ENCODE measurements around the gene LRRTM2. TPM values are rescaled to one million over a fixed set of nuclear protein-coding genes. Genes with fewer than 3 reads are reported as not detected.

The LRRTM2 gene
- total RNA-seq, 2 experiments from 2014 or later: not detected

GRCh38 chr5:138828556-138828955 lies 46.6 kb downstream of the LRRTM2 start:
- no peaks in the 10 kb centered on the region for H3K9me3 Mint-ChIP-seq
- CTCF ChIA-PET: interaction anchor here (0.6 to 0.7 kb wide), 3 partner anchors 13 to 339 kb away, joined by 3 to 5 read pairs (median 3); no protein-coding TSS in a partner anchor

GRCh38 chr5:138824924-138825863 lies 49.9 kb downstream of the LRRTM2 start:
- Mint-ChIP-seq H3K36me3 (ENCODE audit: low read depth) (no peaks in the 10 kb centered on the region), H3K27ac (no peak overlapping the region), H3K4me3 (no peak overlapping the region), H3K27me3 (ENCODE audit: low read depth) (peaks cover 16% of the 10 kb centered on the region), H3K4me1 (ENCODE audit: low read depth) (no peaks in the 10 kb centered on the region), H3K9me3 (no peaks in the 10 kb centered on the region)
- no peak for DNase-seq
- intact Hi-C loops (cut with micrococcal nuclease): loop anchor here (1.0 to 5.0 kb wide), 2 partner anchors 183 to 437 kb away; no protein-coding TSS in a partner anchor
- CTCF ChIA-PET: interaction anchor here (0.5 to 2.6 kb wide), 13 partner anchors 10 to 571 kb away, joined by 3 to 13 read pairs (median 4); no protein-coding TSS in a partner anchor

More at GRCh38 chr5:138828556-138828955, 46.6 kb downstream of the LRRTM2 start:
- intact Hi-C loops (cut with micrococcal nuclease): loop anchor here (5.0 kb wide), 1 partner anchor 186 kb away; no protein-coding TSS in a partner anchor
- no peak for DNase-seq
- Mint-ChIP-seq H3K27me3 (ENCODE audit: low read depth) (peaks cover 6% of the 10 kb centered on the region), H3K4me3 (no peak overlapping the region), H3K4me1 (ENCODE audit: low read depth) (no peaks in the 10 kb centered on the region), H3K27ac (no peak overlapping the region), H3K36me3 (ENCODE audit: low read depth) (no peaks in the 10 kb centered on the region)

DNA sequence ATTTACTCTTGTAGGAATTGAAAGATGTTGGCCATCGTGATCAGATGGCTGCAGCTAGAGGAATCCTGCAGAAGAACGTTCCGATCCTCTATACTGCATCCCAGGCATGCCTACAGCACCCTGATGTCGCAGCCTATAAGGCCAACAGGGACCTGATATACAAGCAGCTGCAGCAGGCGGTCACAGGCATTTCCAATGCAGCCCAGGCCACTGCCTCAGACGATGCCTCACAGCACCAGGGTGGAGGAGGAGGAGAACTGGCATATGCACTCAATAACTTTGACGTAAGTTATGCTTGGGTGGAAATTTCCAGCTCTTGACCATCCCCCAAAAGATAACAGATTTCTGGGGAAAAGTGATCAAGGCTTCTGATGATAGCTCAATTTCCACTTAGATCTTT lies 50.6 kb downstream of the LRRTM2 start:
- H3K9me3 Mint-ChIP-seq: no peaks in the 10 kb centered on the region
- no peak overlapping the region for H3K27ac Mint-ChIP-seq
- H3K4me1 Mint-ChIP-seq (ENCODE audit: low read depth): no peaks in the 10 kb centered on the region
- intact Hi-C loops (cut with micrococcal nuclease): no loop called here
- H3K36me3 Mint-ChIP-seq (ENCODE audit: low read depth): no peaks in the 10 kb centered on the region
- CTCF ChIA-PET: interaction anchor here (0.8 to 2.6 kb wide), 5 partner anchors 11 to 438 kb away, joined by 3 to 13 read pairs (median 4); no protein-coding TSS in a partner anchor
- no peak for DNase-seq
- H3K4me3 Mint-ChIP-seq: no peak overlapping the region
- H3K27me3 Mint-ChIP-seq (ENCODE audit: low read depth): peaks cover 16% of the 10 kb centered on the region

DNA sequence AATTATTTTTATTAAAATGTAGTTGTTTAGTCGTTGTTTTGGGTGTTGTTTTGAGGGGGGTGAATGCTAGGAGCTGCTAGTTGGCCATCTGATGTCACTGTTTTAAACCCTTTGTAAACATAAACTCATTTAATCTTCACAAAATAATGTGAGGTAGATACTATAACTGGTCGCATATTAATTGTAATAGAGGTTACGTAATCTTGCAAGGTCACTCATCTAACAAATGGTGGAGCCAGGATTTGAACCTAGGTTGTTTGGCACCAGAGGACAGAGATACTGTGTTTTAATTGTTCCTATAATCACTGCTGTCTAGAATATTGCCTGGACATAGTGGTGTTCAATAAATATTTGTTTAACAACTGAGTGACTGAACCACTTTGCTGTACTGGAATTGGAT lies 54.4 kb downstream of the LRRTM2 start:
- Mint-ChIP-seq H3K9me3 (no peaks in the 10 kb centered on the region), H3K36me3 (ENCODE audit: low read depth) (no peaks in the 10 kb centered on the region), H3K4me1 (ENCODE audit: low read depth) (no peaks in the 10 kb centered on the region), H3K27me3 (ENCODE audit: low read depth) (peaks cover 16% of the 10 kb centered on the region), H3K27ac (no peak overlapping the region), H3K4me3 (no peak overlapping the region)
- CTCF ChIA-PET: no interaction called here
- intact Hi-C loops (cut with micrococcal nuclease): no loop called here
- no peak for DNase-seq

GRCh38 chr5:138819081-138819480 lies 56.1 kb downstream of the LRRTM2 start:
- Mint-ChIP-seq H3K27me3 (ENCODE audit: low read depth) (peaks cover 20% of the 10 kb centered on the region), H3K4me3 (no peak overlapping the region), H3K27ac (no peak overlapping the region), H3K36me3 (ENCODE audit: low read depth) (no peaks in the 10 kb centered on the region), H3K4me1 (ENCODE audit: low read depth) (no peaks in the 10 kb centered on the region), H3K9me3 (no peaks in the 10 kb centered on the region)
- DNase-seq: no peak
- CTCF ChIA-PET: no interaction called here
- intact Hi-C loops (cut with micrococcal nuclease): no loop called here

Other genes starting within 250 kb of the LRRTM2 start
- gene CTNNA1, start 121.9 kb downstream of the LRRTM2 start, total RNA-seq: 10 to 100 TPM; 36.8 to 43.0 TPM